Keratinocyte (primary cell): ENCODE results near the gene DEFB110. TPM values are rescaled to one million over a fixed set of nuclear protein-coding genes. Genes with fewer than 3 reads are reported as not detected.

Experiments used
- DNase-seq: peaks from one replicate; pipeline ENCODE4 v3.0.0-alpha.2; 2011; ENCODE audit warnings: low read depth, missing footprints, low spot score
- FAIRE-seq: peaks from 2 replicates; lab custom pipeline; 2011; peaks lifted over from hg19 to GRCh38; lab: Jason Lieb, UNC
- H2AFZ ChIP-seq: 2 replicates; pipeline ENCODE4 v1.6.0; 2012; ENCODE audit warnings: low read length, control low read depth, inconsistent platforms; ENCODE audit not compliant: control insufficient read depth
- H3K27ac ChIP-seq: 2 replicates; pipeline ENCODE4 v1.5.1; 2011; ENCODE audit warnings: low read length; ENCODE audit not compliant: control insufficient read depth, insufficient read depth
- H3K27me3 ChIP-seq: 3 replicates; pipeline ENCODE4 v1.6.0; 2011; ENCODE audit warnings: low read length; ENCODE audit not compliant: control insufficient read depth, insufficient read depth; ENCODE audit errors: extremely low read depth
- H3K36me3 ChIP-seq, 2 experiments: 2 replicates in 1 of 2; 3 replicates in 1 of 2; pipeline ENCODE4 v1.5.1; 2011; ENCODE audit warnings: low read length in 2 of 2, mild to moderate bottlenecking in 1 of 2; ENCODE audit not compliant: control insufficient read depth in 2 of 2, insufficient read depth in 2 of 2; ENCODE audit errors: extremely low read depth in 1 of 2
- H3K4me1 ChIP-seq: 3 replicates; pipeline ENCODE4 v1.5.1; 2011; ENCODE audit warnings: low read length; ENCODE audit not compliant: control insufficient read depth, insufficient read depth; ENCODE audit errors: extremely low read depth
- H3K4me2 ChIP-seq: 3 replicates; pipeline ENCODE4 v1.6.0; 2011; ENCODE audit warnings: low read depth, low read length; ENCODE audit not compliant: control insufficient read depth, insufficient read depth; ENCODE audit errors: extremely low read depth
- H3K4me3 ChIP-seq, 3 experiments: fragments of 200-600 bp in 1 of 3; sonication (generic) in 1 of 3; 2 replicates in 2 of 3; 3 replicates in 1 of 3; pipeline ENCODE4 v1.5.1; 2011 to 2016; ENCODE audit warnings: low read length in 3 of 3, mild to moderate bottlenecking in 3 of 3, control low read depth in 2 of 3, inconsistent platforms in 1 of 3, low read depth in 1 of 3, mixed read lengths in 1 of 3, mixed run types in 1 of 3, moderate library complexity in 1 of 3; ENCODE audit not compliant: control insufficient read depth in 2 of 3, insufficient read depth in 2 of 3; ENCODE audit errors: extremely low read depth in 1 of 3
- H3K79me2 ChIP-seq: 2 replicates; pipeline ENCODE4 v1.6.0; 2012; ENCODE audit warnings: low read length; ENCODE audit not compliant: control insufficient read depth, insufficient read depth
- H3K9ac ChIP-seq: 3 replicates; pipeline ENCODE4 v1.6.0; 2011; ENCODE audit warnings: low read length; ENCODE audit not compliant: control insufficient read depth, insufficient read depth; ENCODE audit errors: extremely low read depth
- H3K9me1 ChIP-seq: 3 replicates; pipeline ENCODE4 v1.6.0; 2011; ENCODE audit warnings: low read length; ENCODE audit not compliant: control insufficient read depth, insufficient read depth; ENCODE audit errors: extremely low read depth
- H3K9me3 ChIP-seq: 2 replicates; pipeline ENCODE4 v1.5.1; 2012; ENCODE audit warnings: low read depth, low read length; ENCODE audit not compliant: control insufficient read depth
- H4K20me1 ChIP-seq: 3 replicates; pipeline ENCODE4 v1.6.0; 2011; ENCODE audit warnings: low read length; ENCODE audit not compliant: control insufficient read depth, insufficient read depth; ENCODE audit errors: extremely low read depth
- CTCF ChIP-seq, 3 experiments: IDR thresholded peaks in 1 of 3; conservative IDR thresholded peaks in 1 of 3; optimal IDR thresholded peaks in 1 of 3; 2 replicates in 2 of 3; 3 replicates in 1 of 3; pipeline versions ENCODE3 to v1.5.1; 2011; ENCODE audit warnings: low read length in 3 of 3, mild to moderate bottlenecking in 3 of 3, moderate library complexity in 2 of 3, control low read depth in 1 of 3, inconsistent platforms in 1 of 3; ENCODE audit not compliant: insufficient read depth in 2 of 3; ENCODE audit errors: extremely low read depth in 1 of 3
- EZH2 ChIP-seq: IDR thresholded peaks from one replicate; pipeline ENCODE4 v1.6.1; 2012; ENCODE audit warnings: inconsistent platforms, mild to moderate bottlenecking, low read length, moderate library complexity
- dilution Hi-C: fragments of 300-500 bp; cut with MboI; formaldehyde crosslinking; loops from one replicate; pipeline ENCODE4 v1.7.0; 2020; ENCODE audit warnings: low sequenced_read_pairs; ENCODE audit not compliant: extremely low pct_ligation_motif_present
- polyA plus RNA-seq, 5 experiments: library from polyadenylated mRNA; depleted of rRNA in 3 of 5; stranded (reverse) in 3 of 5; stranded (forward) in 1 of 5; unstranded in 1 of 5; fragments of >200 nt; gene quantifications; 1 replicate in 1 of 5; 2 replicates in 3 of 5; 3 replicates in 1 of 5; pipeline versions ENCODE4 v1.2.1 to v1.2.3, GENCODE V29; 2011 to 2012; ENCODE audit warnings: missing spikeins in 2 of 5, low read depth in 1 of 5, low replicate concordance in 1 of 5

The DEFB110 gene
- polyA plus RNA-seq, 1 donor (not counting 4 experiments of a cell fraction or from before 2014, with no cell fraction given): not detected

GRCh38 chr6:50030777-50031562, 9.2 kb upstream of the DEFB110 start:
- Histone ChIP-seq H3K4me1 (no peaks in the 10 kb centered on the region), H3K9me3 (no peaks in the 10 kb centered on the region), H3K36me3 (no peaks in the 10 kb centered on the region), H3K9me1 (no peaks in the 10 kb centered on the region), H4K20me1 (no peaks in the 10 kb centered on the region), H3K4me2 (no peak overlapping the region), H3K79me2 (no peaks in the 10 kb centered on the region), H3K9ac (no peak overlapping the region), H3K27me3 (no peaks in the 10 kb centered on the region), H3K4me3 (no peak overlapping the region), H2AFZ (no peak overlapping the region), H3K27ac (no peak overlapping the region)
- DNase-seq (no peak), FAIRE-seq (no peak)
- dilution Hi-C loops: no loop called here
- TF ChIP-seq EZH2 (no peak), CTCF (optimal IDR thresholded peaks at IDR 0.05 in 1 of 3, IDR thresholded peaks at IDR 0.05 in 1 of 3, conservative IDR thresholded peaks at IDR 0.05 in 1 of 3; ENCODE audit: extremely low read depth in 1 of 3, insufficient read depth in 2 of 3, low read length in 3 of 3) (peak; percentile 55 to 83 (median 69))

GRCh38 chr6:50030350-50030749, 8.6 kb upstream of the DEFB110 start:
- Histone ChIP-seq H3K36me3 (no peaks in the 10 kb centered on the region), H3K9me1 (no peaks in the 10 kb centered on the region), H3K27me3 (no peaks in the 10 kb centered on the region), H3K79me2 (no peaks in the 10 kb centered on the region), H3K4me1 (no peaks in the 10 kb centered on the region), H3K4me3 (no peak overlapping the region), H3K9ac (no peak overlapping the region), H3K27ac (no peak overlapping the region), H3K4me2 (no peak overlapping the region), H3K9me3 (no peaks in the 10 kb centered on the region), H4K20me1 (no peaks in the 10 kb centered on the region), H2AFZ (no peak overlapping the region)
- dilution Hi-C loops: no loop called here
- TF ChIP-seq EZH2 (no peak), CTCF (optimal IDR thresholded peaks at IDR 0.05 in 1 of 3, IDR thresholded peaks at IDR 0.05 in 1 of 3, conservative IDR thresholded peaks at IDR 0.05 in 1 of 3; ENCODE audit: extremely low read depth in 1 of 3, insufficient read depth in 2 of 3, low read length in 3 of 3) (no peak)
- FAIRE-seq: no peak
- no peak for DNase-seq
